KOPT-K1 (cell line): ENCODE measurements around the gene SAMHD1.
"Not testable (repeated sequence)": the region's sequence is repeated elsewhere in the genome, so short reads cannot be mapped to it uniquely, and the experiment has no call there.

Experiments used
- H3K27ac ChIP-seq: fragments of 200-600 bp; sonication (generic); 2 replicates; pipeline ENCODE4 v1.5.1; 2016; ENCODE audit warnings: antibody characterized with exemption, mild to moderate bottlenecking, low read depth, low read length; ENCODE audit not compliant: poor library complexity, severe bottlenecking
- H3K36me3 ChIP-seq: fragments of 200-600 bp; sonication (generic); 2 replicates; pipeline ENCODE4 v1.5.1; 2017; ENCODE audit warnings: antibody characterized with exemption, mild to moderate bottlenecking, low read length, moderate library complexity; ENCODE audit not compliant: insufficient read depth
- H3K9me3 ChIP-seq: fragments of 200-600 bp; sonication (generic); 2 replicates; pipeline ENCODE4 v1.5.1; 2017; ENCODE audit warnings: antibody characterized with exemption, low read length, mild to moderate bottlenecking; ENCODE audit not compliant: insufficient read depth, poor library complexity, severe bottlenecking

The SAMHD1 gene

GRCh38 chr20:36951198-36951978 lies at the start of gene SAMHD1:
Gene SAMHD1, minus strand, starts transcription at chr20:36951708. Its CDS starts 65 bp downstream, at chr20:36951643.
- no peaks in the 10 kb centered on the region for H3K9me3 ChIP-seq
- H3K27ac ChIP-seq: no peak within 1 kb of the TSS
- no peaks in the 10 kb centered on the region for H3K36me3 ChIP-seq

GRCh38 chr20:37000171-37000570 lies 48.7 kb upstream of the SAMHD1 start:
- Histone ChIP-seq H3K9me3 (peaks cover 11% of the 10 kb centered on the region), H3K36me3 (peaks cover 78% of the 10 kb centered on the region)
- H3K27ac ChIP-seq: not testable (repeated sequence)

- H3K36me3 ChIP-seq: peaks cover 78% of the 10 kb centered on the region
- peaks cover 26% of the 10 kb centered on the region for H3K9me3 ChIP-seq
- no peak overlapping the region for H3K27ac ChIP-seq
Measured at GRCh38 chr20:36998652-36999051, 47.1 kb upstream of the SAMHD1 start.

GRCh38 chr20:36997121-36997520 lies 45.6 kb upstream of the SAMHD1 start:
- Histone ChIP-seq H3K9me3 (peaks cover 37% of the 10 kb centered on the region), H3K36me3 (peaks cover 64% of the 10 kb centered on the region), H3K27ac (no peak overlapping the region)

- peaks cover 37% of the 10 kb centered on the region for H3K9me3 ChIP-seq
- H3K36me3 ChIP-seq: peaks cover 57% of the 10 kb centered on the region
- not testable (repeated sequence) for H3K27ac ChIP-seq
Measured at GRCh38 chr20:36994221-36994620, 42.7 kb upstream of the SAMHD1 start.

- peaks cover 37% of the 10 kb centered on the region for H3K9me3 ChIP-seq
- no peak overlapping the region for H3K27ac ChIP-seq
- peaks cover 44% of the 10 kb centered on the region for H3K36me3 ChIP-seq
Measured at GRCh38 chr20:36992802-36993334, 41.4 kb upstream of the SAMHD1 start.

GRCh38 chr20:36991703-36992102 lies 40.2 kb upstream of the SAMHD1 start:
- no peak overlapping the region for H3K27ac ChIP-seq
- peaks cover 33% of the 10 kb centered on the region for H3K36me3 ChIP-seq
- H3K9me3 ChIP-seq: peaks cover 37% of the 10 kb centered on the region

- peaks cover 23% of the 10 kb centered on the region for H3K9me3 ChIP-seq
- H3K36me3 ChIP-seq: peaks cover 14% of the 10 kb centered on the region
- H3K27ac ChIP-seq: no peak overlapping the region
Measured at GRCh38 chr20:36989797-36990196, 38.3 kb upstream of the SAMHD1 start.

- 0 out of 2 replicates have a peak, but pooled peaks cover under 1% of the 10 kb centered on the region for H3K36me3 ChIP-seq
- H3K9me3 ChIP-seq: peaks cover 10% of the 10 kb centered on the region
- peak overlapping the region; percentile 24 for H3K27ac ChIP-seq
Measured at GRCh38 chr20:36988494-36988966, 37.0 kb upstream of the SAMHD1 start.

GRCh38 chr20:36984257-36984638 lies 32.7 kb upstream of the SAMHD1 start:
- Histone ChIP-seq H3K27ac (no peak overlapping the region), H3K9me3 (no peaks in the 10 kb centered on the region), H3K36me3 (no peaks in the 10 kb centered on the region)

- Histone ChIP-seq H3K36me3 (no peaks in the 10 kb centered on the region), H3K27ac (peak overlapping the region; percentile 67), H3K9me3 (peaks cover 6% of the 10 kb centered on the region)
Measured at GRCh38 chr20:36975099-36975818, 23.8 kb upstream of the SAMHD1 start.

- Histone ChIP-seq H3K9me3 (peaks cover 11% of the 10 kb centered on the region), H3K36me3 (no peaks in the 10 kb centered on the region), H3K27ac (peak overlapping the region; percentile 67)
Measured at GRCh38 chr20:36974660-36975059, 23.2 kb upstream of the SAMHD1 start.

GRCh38 chr20:36971103-36971502 lies 19.6 kb upstream of the SAMHD1 start:
- no peak overlapping the region for H3K27ac ChIP-seq

GRCh38 chr20:36969478-36970186 lies 18.1 kb upstream of the SAMHD1 start:
- Histone ChIP-seq H3K36me3 (no peaks in the 10 kb centered on the region), H3K9me3 (peaks cover 11% of the 10 kb centered on the region), H3K27ac (peak overlapping the region; percentile 69)

More at GRCh38 chr20:36971103-36971502, 19.6 kb upstream of the SAMHD1 start:
- Histone ChIP-seq H3K9me3 (peaks cover 11% of the 10 kb centered on the region), H3K36me3 (no peaks in the 10 kb centered on the region)

- H3K27ac ChIP-seq: peak overlapping the region; percentile 69
- H3K36me3 ChIP-seq: no peaks in the 10 kb centered on the region
Measured at GRCh38 chr20:36969051-36969450, 17.5 kb upstream of the SAMHD1 start.

More at GRCh38 chr20:36969051-36969450, 17.5 kb upstream of the SAMHD1 start:
- H3K9me3 ChIP-seq: peaks cover 11% of the 10 kb centered on the region
